ENCODE measurements around the gene HEATR5A.

DNA sequence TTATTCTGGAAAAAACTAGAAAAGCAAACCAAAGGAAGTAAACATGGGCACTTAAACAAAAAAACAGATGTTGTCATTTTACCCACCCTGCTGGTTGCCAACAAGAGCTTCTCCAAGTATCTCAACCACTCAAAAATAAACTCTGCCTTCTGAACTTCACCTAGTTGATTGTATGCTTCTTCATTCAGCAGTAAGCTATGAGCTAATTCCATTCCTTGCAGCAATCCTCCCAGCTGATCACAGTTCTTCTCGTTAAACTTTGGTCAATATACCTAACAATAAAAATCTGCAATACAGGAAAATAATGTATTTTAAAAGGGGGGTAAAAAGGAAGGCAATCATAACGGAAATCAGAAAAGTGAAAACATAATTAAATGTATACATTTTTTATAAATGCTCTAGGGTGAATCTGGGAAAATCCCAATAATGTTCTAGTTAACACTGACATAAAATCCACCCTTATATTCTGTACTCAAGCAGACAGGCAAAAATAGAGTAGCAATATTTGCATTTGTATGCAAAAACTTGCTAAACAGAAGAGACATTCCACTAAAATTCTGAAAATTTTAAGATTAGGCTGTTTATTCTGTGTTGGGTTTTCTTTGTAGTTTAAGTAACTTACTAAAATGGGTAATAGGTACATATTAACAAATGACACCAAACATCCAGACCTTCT lies 17.4 kb downstream of the HEATR5A start:
- TF ChIP-seq CTCF (IDR thresholded peaks at IDR 0.05; ENCODE audit: borderline replicate concordance, extremely low read depth, low read length, poor library complexity, severe bottlenecking), result no peak
- no peak for TF ChIP-seq EZH2 (IDR thresholded peaks at IDR 0.05; ENCODE audit: borderline replicate concordance, low read depth, low read length, severe bottlenecking)
